ENCODE measurements around the gene AOC1.
"Not testable (repeated sequence)": the region's sequence is repeated elsewhere in the genome, so short reads cannot be mapped to it uniquely, and the experiment has no call there.

AOC1 gene, protein sequence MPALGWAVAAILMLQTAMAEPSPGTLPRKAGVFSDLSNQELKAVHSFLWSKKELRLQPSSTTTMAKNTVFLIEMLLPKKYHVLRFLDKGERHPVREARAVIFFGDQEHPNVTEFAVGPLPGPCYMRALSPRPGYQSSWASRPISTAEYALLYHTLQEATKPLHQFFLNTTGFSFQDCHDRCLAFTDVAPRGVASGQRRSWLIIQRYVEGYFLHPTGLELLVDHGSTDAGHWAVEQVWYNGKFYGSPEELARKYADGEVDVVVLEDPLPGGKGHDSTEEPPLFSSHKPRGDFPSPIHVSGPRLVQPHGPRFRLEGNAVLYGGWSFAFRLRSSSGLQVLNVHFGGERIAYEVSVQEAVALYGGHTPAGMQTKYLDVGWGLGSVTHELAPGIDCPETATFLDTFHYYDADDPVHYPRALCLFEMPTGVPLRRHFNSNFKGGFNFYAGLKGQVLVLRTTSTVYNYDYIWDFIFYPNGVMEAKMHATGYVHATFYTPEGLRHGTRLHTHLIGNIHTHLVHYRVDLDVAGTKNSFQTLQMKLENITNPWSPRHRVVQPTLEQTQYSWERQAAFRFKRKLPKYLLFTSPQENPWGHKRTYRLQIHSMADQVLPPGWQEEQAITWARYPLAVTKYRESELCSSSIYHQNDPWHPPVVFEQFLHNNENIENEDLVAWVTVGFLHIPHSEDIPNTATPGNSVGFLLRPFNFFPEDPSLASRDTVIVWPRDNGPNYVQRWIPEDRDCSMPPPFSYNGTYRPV

DNA sequence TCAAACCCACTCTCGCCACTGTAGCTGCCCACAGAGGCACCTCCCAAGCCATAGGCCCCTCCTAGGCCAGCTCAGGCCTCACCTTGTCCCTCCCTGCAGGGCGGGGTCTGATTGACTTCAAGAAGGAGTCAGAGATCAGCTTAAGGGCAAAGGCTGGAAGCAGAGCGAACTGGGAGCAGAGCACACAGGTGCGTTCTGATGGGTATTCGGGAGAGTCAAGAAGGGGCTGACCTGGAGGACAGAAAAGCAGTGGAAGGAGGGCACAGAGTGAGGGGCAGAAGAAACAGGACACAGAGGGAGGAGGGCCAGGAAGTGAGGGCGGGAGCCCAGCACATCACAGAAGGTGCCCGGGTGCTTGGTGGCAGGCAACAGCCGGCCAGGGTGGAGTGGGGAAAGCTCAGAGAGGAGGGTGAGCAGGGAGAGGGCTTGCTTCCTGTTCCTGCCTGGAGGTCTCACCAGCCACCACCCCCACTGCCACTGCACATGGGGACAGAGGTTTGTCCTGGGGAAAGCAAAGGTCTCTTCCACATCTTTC is at the start of gene AOC1:
Gene AOC1 (plus strand): TSS at position 147 of the 535 bp plus-strand sequence. CDS start 3,954 bp downstream, outside the sequence.
- FAIRE-seq = no peak

GRCh38 chr7:150803161-150803860 is 49.0 kb upstream of the AOC1 start:
- FAIRE-seq = no peak

DNA sequence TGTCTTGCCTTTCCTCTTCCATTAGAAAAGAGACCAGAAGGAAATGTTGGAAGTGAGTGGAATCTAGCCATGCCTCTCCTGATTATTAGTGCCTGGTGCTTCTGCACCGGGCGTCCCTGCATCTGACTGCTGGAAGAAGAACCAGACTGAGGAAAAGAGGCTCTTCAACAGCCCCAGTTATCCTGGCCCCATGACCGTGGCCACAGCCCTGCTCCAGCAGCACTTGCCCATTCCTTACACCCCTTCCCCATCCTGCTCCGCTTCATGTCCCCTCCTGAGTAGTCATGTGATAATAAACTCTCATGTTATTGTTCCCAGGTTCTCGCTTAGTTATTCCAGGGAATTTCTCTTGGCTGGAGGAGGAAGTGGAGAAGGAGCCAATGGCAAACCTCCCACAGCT is 47.5 kb upstream of the AOC1 start:
- no peak for FAIRE-seq

DNA sequence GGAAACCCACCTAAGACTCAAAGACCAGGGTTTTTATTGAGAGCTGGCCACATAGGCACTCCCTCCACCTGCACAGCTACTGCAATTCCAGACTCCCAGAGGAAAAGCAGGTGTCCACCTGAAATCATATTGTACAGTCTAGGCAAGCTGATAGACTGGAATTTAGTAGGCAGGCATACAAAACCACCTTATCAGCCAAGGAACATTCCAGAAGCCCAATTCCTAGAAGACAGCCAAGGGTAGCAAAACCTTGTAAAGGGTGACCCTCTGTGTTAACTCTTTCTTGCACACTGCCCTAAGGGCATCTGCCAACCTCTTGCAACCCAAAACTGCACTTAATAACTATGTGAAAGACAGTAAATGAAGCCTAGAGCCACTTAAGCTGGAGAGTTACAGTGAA is 46.5 kb upstream of the AOC1 start:
- FAIRE-seq = no peak

GRCh38 chr7:150806454-150806853 is 45.9 kb upstream of the AOC1 start:
- no peak for FAIRE-seq

DNA sequence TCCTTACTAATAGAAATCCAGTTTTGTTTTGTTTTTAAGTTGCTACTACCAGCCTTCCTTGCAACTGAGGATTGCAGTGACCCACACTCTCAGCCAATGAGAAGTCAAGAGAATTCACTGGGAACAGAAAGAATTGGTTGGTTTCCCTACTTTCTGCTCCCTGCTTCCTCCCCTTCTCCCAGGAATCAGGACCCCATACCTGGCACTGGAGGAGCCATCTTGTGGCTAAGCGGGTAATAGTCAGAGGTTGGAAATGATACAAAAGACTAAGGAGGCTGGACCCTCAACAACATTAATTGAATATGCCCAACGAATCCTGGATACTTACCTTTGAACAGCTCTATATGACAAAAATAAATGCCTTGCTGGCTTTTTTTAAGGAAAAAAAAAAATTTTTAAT is 45.5 kb upstream of the AOC1 start:
- no peak for FAIRE-seq

GRCh38 chr7:150807616-150808438 is 44.5 kb upstream of the AOC1 start:
- not testable (repeated sequence) for FAIRE-seq

GRCh38 chr7:150814328-150815001 is 37.9 kb upstream of the AOC1 start:
- no peak for FAIRE-seq

- FAIRE-seq = no peak
Measured at GRCh38 chr7:150818971-150819370, 33.3 kb upstream of the AOC1 start.

DNA sequence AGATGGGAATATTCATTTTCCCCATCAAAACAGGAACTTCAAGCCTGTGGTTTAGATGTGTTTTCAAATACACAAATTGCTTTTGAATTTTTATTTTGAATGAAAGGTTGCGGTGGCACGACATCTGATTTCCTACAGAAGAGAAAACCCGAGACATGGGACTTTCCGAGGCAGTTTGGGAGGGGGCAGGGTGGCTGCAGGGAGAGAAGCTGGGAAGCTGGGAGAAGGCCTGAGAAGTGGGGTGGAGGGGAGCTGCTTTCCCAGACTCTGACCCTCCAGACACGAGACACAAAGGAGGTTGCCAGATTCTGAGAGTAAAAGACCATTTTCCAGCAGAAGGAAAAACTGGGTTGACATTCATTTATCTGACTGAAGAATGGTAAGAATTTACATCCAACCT is 32.2 kb upstream of the AOC1 start:
- FAIRE-seq = no peak

- no peak for FAIRE-seq
Measured at GRCh38 chr7:150820578-150821198, 31.6 kb upstream of the AOC1 start.

DNA sequence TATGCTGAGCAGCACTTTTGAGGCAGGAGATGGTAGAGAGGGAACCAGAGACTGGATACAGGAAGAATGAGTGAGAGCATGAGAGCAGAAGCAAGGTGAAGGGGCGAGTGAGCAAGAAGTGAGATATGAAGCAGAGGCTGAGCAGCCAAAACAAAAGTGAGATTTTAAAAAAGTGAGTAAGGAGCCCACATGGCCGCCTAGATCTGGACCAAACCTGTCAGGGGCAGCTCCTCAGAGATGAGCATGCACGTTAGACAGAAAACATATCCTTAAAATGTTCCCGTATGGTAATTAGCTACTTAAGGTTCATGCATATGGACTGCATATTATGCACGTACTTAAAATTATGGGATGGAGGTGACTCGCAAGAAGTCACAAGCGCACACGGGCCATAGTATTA is 29.3 kb upstream of the AOC1 start:
- FAIRE-seq = no peak

GRCh38 chr7:150823484-150824126 is 28.7 kb upstream of the AOC1 start:
- FAIRE-seq = no peak

DNA sequence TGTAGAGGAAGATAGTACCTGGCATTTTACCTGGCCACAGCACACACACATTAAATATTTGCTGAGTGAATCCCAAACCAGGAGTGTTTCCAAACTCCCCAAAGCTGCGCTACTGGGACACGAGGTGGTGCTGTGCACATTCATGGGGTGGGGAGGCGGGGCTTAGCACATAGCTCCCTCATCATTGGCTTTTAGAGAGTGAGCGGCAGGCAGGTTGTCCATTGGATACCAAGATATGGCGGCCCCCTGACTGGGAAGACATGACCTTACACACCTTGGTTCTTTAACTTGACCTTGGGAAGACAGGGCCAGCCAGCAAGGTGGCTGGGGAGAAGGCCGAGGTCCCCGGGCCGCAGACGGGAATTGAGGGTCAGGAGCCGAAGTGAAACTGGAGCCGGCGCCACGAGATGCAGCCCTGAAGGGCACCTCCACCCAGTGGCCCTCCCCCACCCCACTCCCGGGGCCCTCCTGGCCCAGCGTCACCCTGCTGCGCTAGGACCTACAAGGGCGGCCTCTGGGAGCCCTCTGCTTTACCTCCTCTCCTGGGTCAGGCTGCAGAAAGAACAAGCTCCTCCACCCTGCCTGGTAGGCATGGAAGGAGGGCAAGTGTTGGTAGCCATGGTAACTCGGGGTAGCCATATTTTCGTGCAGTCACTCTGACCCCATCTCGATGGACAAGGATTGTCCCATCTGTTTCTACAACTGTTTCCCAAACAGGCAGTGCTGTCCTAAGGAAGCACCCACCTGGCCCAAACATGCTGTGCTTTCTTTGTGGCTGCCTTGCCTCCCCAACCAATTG is 27.7 kb upstream of the AOC1 start:
- FAIRE-seq = no peak

- FAIRE-seq = no peak
Measured at GRCh38 chr7:150826061-150826849, 26.1 kb upstream of the AOC1 start.

DNA sequence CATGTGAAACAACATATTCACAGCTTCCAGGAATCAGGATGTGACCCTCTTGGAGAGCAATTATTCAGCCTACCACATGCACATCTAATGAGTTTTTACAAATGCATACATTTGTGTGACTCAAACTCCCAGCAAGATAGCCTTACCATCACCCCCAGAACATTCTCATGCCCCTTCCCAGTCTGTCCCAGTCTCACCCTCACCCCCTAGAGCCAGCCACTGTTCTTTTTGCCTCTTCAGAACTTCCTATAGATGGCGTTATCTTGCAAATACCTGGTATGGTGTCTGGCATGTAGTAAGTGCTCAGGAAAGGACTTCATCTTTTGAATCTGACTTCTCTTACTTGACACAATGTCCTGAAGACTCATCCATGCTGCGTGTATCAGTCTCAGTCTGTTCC is 23.9 kb upstream of the AOC1 start:
- FAIRE-seq = no peak

- no peak for FAIRE-seq
Measured at GRCh38 chr7:150829426-150829825, 22.9 kb upstream of the AOC1 start.

GRCh38 chr7:150830937-150831336 is 21.4 kb upstream of the AOC1 start:
- no peak for FAIRE-seq

- no peak for FAIRE-seq
Measured at GRCh38 chr7:150831851-150832250, 20.5 kb upstream of the AOC1 start.
